Activated CD4-positive, alpha-beta T cell treated with anti-CD3 and anti-CD28 coated beads, Interleukin-2, Interleukin-4, amounts not matched to agents 100 ng/mL and 50 ng/mL, durations not matched to agents 16 hours and 8 hours (primary cell): Measurements from ENCODE around the gene LPP.
"Not testable (repeated sequence)": the region's sequence is repeated elsewhere in the genome, so short reads cannot be mapped to it uniquely, and the experiment has no call there.

Experiments
- DNase-seq: peaks from one replicate; pipeline ENCODE4 v3.0.0-alpha.2; 2020; ENCODE audit warnings: low spot score

The LPP gene

DNA sequence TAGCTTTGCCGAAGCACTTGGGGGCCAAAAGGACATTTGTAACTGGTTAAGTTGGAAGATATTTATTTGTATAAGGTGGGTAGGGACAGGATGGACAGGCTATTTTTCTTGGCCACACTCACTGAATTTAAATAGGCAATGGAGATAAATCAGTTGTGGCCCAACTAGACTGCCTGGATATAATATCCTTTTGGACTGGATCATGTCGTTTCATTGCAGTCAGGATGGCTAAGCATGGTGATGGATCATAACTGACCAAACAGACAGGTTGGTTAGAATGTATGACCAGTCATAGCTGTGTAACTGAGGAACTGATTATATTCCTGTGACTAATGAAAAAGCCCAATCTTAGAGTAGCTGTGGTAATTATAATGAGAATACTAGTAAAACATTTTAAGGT, 284.0 kb downstream of the LPP start:
- no peak for DNase-seq

DNA sequence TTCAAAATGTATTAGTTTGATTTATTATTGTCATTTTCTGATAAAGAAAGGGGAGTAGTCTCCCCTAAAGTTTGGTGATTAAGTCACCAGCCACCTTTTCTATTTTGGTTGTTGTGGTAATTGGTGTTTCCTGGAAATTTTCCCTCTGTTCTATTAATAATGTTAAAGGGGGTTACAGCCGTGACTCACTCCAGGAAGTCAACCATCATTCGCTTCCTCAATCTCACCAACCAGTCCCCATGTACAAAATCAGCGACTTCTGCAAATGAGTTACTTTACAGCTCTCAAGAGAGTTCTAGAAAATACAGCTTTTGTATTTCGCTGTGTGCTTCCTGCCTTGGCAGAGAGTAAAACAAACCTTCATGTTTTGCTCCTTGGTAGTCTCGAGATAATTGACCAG, 285.1 kb downstream of the LPP start:
- peak; percentile 62 for DNase-seq

DNA sequence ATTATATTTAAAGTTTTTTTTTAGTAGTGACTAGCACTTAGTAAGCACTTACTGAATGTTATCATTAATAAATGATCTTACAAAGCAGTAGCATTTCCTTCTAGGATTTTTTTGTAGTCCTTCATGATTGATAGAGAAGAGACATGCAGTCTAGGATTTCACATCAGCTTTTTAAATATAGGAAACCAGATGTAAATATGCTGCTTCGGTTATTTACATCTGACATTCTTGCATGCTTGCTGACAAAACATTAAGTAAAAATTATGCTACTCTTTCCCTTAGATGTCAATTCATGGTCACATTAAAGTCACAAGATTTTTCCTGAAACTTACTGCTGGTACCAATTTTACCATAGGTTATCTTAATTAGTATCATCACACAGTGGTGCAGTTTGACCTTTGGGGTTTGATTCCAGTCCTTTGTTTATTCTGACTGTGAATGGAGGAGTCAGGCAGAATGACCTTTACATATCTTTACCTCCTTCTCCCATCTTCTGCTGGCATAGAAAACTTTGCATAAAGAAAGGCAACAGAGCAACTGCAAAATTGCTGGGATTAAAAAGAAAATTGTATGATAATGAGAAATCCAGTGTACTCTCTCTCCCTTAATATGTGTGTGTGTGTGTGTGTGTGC, 286.5 kb downstream of the LPP start:
- DNase-seq = no peak

DNA sequence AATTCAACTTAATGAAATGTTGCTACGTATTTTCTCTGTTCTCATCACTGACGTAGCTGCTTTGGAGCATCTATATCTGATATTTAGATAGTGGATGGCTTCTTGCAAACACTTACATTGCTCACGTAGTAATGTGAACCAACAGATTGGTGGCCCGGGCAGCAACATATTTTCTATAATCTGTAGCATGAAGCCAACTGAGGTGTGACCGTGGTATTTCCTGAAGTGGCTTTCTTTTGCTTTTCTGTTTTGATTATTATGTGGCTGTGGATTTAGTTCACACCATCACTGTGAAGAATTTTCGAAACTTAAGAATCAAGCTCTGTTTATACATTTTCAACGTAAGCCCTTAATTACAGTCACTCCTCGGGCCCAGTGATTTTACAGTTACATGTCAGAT, 288.5 kb downstream of the LPP start:
- no peak for DNase-seq

DNA sequence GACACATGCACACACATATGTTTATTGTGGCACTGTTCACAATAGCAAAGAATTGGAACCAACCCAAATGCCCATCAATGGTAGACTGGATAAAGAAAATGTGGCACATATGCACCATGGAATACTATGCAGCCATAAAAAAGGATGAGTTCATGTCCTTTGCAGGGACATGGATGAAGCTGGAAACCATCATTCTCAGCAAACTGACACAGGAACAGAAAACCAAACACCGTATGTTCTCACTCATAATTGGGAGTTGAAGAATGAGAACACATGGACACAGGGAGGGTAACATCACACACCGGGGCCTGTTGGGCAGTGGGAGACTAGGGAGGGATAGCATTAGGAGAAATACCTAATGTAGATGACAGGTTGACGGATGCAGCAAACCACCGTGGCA, 291.2 kb downstream of the LPP start:
- DNase-seq = not testable (repeated sequence)

DNA sequence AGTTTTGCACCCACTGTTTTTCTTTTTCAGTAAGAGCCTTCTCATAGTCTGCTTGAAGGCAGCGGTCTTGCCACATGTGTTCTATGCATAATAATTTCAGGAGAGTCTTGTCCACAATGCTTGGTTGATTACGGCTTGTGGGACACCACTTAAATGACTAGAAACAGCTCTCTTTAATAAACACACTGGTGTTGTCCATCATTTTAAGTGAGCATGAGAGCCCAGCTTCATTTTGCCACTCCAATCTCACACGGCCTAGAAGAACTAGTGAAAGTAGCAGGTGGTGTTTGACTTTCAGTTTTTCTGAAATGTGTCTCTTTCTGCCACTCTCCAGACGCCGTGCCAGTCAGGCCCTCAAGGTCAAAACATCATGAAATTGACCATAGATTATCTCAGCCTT, 292.1 kb downstream of the LPP start:
- DNase-seq = peak; percentile 23

DNA sequence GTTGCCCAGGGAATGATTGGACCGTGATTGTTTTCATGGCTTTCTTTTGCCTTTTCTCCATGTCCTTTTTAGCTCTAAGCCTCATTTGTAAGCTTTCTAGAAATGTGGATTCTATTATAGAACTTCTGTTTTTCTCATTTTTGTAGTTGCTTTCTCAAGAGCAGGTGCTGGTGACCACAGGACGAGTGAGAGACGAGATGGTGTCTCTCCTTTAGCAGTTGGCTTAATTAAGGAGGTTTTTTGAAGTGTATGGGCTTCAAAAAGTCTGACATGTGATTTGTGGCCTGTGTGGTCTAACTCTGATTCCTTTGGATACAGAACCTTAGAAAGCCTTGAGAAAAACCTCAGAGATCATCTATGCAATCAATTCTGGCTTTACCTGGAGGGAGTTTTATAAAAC, 292.8 kb downstream of the LPP start:
- no peak for DNase-seq

DNA sequence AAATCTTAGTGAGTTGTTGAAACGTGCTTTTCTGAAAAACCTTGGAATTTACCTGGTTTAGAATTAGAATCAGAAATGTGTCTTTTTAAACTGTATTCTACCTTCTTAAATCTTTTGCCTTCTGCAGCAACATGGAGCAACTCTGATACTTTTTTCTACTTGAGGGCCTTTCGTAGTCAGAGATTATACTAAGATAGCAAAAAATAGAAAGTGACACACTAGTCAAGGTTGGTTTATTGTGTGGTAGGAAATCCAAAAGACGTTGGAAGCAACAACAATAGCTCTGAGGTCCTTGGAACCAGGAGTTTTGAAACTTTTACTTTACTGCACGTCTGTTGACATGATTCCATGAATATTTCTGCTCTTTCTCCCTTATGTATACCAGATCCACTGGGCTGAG, 294.9 kb downstream of the LPP start:
- no peak for DNase-seq

DNA sequence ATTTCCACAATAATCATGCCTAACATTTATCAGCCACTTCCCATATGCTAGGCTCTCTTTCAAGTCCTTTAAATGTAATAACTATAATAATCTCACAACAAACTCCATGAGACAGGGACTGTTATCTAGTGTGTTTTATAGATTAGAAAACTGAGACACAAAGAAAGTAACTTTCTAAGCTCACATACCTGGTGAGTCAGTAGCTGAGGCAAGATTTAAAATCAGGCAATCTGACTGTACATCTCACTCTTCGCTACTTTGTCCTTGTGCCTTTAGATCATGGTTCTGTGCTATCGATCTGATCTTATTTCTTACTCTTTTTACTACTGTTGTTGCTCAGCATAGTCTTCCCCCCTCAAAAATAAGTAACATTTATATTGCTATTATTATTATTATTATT, 295.5 kb downstream of the LPP start:
- no peak for DNase-seq

DNA sequence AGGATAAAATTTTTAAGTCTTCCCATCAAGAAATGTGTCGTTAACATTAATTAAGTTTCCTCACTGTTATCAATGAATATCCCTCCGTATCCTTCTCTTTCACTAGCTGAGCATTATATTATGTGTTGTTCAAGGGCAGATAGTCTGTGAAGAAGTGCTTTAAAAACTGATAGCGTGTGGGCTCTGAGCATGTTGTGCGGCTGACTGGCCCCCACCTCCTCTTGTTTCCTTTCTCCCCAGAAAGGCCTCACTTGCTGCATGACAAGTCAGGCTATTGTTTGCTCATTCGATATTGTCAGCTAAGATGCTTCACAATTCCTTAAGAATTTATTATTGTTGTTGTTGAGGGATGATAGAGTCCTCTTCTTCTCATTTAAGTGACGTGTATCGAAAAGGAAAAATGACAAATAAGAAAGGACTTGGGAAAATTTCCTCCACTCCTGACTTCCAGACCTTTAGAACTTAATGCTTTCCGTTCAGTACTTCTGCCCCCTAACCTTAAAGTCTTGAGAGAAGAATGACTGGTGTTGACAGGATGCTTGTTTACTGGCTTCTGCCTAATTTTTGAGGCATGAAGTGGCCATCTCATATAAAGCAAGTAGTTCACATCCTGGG, 298.3 kb downstream of the LPP start:
- DNase-seq = no peak

DNA sequence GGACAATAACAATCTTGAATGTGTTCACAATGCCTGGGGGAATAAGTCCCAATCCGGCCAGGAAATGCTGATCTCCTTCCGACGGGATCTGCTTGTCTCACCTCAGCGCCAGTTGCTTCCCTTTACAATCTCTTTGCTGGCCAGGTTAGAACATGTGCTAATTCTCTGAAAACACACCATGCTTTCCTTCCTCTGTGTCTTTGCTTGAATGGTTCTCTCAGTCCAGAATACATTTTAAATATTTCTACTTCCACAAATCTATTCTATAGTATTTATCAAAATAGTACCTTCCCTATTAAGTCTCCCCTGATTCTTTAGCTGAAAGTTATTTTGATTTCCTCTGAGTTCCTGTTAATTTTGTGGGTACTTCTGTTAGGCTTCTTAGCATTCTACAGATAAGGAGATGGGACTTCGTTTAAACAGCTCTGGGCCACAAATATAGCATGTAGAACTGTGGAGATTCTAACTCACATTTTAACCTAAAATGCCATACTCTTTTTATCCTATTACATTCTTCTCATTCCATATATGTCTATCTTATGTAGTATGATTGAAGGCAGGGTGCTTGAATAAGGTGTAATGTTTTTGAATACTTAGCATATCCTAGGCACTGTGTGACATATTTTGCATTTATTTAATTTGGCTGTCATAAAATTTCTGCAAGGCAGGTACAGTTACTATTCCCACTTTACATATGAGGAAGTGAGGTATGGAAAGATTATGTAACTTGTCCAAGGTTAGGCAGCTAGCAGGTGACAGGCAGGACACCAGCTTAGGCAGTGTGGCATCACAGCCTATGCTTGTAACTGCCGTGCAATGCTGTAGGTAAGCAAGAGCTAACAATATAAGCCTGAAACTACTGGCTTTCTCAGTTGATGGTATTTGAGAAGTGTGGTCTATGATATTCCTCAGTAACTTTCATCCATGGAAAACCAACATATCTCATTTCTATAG, 299.8 kb downstream of the LPP start:
- no peak for DNase-seq

DNA sequence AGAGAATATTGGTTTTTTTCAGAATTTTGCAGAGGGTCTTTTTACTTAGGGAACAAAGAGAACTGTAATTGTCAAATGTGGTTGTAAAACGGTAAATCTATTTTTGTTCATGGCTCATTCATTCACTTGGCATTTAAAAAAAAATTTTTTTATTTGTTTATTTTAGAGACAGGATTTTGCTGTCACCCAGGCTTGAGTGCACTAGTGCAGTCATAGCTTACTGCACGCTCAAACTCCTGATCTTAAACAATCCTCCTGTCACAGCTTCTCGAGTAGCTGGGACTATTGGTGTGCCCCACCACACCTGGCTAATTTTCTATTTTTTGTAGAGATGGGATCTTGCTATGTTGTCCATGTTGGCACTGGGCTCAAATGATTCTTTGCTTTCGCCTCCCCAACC, 301.8 kb downstream of the LPP start:
- DNase-seq = no peak

DNA sequence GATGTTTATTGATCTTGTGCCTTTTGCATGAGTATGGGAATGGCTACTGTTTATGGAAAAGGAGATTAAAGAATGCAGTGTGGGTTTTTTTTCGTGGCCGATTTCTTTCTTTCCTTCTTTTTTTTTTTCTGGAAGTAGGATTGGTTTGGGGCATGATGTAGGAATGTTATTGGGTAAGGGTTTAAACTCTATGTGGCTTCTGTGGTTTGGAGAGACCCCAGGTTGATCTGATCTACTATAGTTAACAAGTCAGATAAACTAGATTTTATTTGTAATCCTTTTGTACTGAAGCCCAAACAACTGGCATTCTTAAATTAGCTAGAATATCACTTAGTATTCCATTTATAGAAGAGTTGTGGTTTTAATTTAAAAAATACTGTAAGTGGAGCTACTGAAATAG, 304.8 kb downstream of the LPP start:
- DNase-seq = no peak

DNA sequence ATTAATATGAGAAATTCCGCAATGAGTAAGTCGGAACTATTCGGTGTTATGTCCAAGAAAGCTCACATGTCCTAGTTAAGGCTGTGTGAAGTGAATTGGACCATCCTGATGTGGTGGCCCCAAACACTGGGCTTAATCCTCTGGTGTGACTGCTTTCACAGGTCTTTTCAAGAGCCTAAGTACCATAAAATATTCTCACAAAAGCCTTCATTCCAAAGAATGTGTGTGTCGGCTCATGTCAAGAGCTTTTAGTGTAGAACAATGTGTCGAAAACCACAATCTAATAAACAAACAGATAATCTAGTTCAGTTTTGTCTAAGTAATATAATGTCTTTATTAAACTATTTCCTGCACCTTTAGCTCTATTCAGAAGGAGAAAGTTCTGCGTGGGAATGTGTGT, 311.4 kb downstream of the LPP start:
- DNase-seq = no peak

DNA sequence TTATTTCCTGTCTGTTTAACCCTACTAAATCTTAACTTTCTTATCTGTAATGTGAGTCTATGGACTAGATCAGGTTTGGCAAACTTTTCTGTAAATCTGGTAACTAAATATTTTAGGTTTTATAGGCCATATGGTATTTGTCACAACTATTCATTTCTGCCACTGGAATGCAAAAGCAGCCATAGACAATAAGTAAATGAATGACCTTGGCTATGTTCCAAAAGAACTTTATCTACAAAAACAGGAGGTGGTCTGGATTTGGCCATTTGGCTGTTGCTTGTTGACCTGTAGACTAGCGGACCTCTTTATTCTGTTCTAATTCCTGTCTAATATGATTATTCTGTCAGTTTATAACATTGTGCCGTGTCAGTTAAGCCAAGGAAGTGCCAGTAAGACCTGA, 314.2 kb downstream of the LPP start:
- DNase-seq = no peak

DNA sequence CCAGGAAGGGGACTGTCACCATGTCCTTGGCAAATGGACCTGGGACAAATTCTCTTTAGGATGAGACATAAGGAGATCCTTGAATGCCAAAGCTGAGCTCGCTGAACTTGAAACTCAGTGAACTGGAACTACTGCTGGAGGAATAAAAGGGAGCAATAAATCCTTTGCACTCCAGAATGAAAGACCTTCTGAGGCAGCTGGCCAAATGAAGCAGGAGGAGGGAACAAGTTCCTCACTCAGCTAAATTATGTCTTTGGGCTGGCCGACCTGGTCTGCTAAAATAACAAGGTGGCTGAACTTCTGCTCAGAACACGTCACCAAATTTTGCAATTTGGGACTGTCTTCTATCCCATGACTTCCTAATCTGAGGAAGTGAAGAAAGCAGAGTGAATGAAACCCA, 314.7 kb downstream of the LPP start:
- DNase-seq = no peak

DNA sequence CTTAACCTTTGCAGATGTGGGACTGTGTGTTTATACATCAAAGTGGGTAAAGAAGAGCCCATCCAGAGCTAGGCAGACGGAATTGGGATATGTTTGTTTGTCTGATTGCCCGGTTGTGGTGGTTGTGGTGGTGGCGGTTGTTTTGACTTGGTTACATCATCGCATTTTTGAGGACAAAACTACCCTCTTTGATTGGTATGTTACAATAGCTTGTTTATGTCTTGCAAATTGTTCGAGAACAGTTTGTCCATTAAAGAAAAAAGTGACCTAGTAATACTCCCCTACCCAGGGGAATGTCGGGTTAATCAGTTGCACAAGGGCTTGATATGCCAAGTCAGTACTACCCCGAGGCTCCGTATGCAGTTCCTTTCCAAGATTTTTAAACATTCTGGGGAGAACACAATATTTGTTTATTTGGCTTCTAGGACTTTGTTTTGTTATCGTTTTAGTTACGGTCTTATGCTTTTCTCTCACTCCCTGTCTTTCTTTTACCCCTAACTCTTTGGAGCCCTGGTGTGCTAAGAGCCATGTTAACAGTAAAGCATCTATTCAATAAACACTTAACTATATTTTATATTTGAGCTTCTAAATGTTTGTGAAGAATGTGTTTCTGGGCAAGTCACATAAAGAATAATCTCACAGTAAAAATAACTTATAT, 315.4 kb downstream of the LPP start:
- no peak for DNase-seq

DNA sequence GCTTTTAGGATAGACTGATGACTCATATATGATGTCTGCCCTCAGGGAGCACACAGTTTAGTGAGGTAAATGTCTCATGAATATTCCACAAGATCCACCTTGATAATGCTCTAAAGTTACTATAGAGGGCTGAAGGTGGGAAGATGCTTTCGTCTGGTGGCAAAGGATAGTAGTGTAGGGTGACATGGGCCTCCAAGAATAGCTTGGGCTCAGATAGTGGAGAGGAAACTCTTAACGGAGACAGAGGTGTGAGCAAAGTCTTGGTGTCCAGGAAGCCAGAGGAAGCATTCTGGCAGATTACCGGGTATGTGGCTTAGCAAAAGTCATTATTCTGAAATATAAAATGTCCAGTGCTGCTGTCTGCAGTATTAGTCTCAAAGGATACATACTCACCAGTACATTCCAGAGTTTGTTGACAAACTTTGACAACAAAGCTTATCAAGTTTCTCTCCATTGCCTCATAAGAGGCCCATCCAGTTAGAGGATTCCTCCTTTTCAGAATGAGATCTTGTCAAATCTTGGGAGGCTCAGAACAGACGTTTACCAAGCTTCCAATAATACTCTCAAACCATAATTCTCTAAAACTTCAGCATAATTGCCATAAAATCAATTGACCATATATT, 316.7 kb downstream of the LPP start:
- no peak for DNase-seq

DNA sequence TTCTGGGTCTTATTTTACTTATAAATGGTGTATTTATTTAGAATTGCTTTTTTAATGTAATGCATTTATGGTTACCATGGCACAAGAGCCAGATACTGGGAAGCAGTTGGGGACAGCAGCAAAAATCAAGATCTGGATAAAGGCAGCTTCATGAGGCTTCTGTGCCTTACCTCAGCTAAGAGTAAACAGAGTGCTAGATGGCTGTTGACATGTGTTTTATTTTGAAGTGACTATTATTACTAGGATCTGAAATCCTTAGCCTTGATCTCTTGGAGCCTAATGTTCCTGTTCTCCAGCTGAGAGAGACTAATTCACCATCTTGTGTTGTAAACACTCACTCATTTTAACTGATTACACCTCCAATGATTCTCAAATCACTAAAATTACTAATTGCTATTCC, 317.8 kb downstream of the LPP start:
- no peak for DNase-seq

DNA sequence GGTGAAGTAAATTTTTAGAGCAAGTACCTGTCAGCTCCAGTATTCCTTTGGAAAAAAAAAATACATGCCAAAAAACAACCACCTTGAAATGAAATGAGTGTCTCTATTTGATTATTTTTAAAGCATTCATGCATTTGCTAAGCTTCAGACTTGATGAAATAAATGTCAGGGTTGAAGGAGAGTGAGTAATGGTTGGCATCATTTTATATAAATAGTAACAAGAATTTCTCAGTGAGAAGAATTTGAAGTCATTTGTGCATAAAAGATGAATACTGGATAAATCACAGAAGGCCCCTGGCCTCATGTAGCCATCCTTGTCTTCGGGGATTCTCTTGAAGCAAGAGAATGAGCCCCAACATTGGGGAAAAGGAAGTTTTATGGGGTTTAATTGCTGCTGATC, 318.4 kb downstream of the LPP start:
- no peak for DNase-seq

DNA sequence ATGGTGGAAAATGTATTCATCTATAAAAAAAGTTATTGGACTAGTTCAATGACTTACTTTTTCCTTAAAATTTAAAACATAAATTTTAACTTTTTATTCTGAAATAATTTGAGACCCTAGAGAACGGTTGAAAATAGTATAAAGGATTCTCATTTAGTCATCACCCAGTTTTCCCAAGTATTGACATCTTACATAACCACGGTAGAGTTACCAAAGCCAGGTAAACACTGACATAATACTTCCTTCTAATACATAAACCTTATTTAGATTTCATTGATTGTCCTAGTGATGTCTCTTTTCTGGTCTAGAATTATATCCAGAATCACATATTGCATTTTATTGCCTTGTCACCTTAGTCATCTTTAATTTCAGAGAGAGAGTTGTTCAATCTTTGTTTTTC, 319.1 kb downstream of the LPP start:
- DNase-seq = no peak

DNA sequence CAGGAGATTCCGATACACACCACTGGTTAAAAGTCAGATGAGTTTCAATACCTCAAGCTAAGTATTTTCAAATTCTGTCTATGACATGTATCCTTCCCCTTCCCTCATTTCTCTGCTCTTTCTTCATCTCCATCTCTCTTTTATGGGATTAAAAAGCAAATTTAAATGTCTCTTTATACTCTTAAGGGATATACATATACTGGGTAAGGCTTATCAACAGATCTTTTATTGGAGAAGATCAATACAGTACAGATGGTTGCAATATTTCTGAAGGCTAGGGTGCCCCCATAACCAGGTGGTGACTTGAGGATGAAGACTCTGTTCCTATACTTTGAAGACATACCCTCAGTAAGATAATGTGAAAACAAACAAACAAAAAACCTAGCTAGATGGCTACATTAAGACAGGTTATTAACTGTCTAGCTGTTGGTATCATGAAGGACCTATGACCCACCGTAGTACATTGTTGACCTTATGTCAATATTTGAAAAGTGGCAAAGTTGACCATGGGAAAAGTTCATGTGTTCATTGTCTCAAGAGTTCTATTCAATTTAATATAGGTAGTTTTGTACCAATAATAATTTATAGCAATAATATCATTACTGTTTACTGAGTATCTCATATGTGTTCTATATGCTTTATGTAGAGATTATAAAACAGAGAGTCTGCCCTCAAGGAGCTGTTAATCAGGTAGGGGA, 319.8 kb downstream of the LPP start:
- DNase-seq = no peak
